Vagina (tissue), 2 donors: ENCODE data around the gene NSFL1C.

ENCODE experiments used
- CTCF ChIP-seq, 3 experiments: fragments of 450-650 bp in 2 of 3; fragments of 200-600 bp in 1 of 3; sonication (generic) in 1 of 3; IDR thresholded peaks; one replicate each; pipeline ENCODE4 v1.5.1; 2017 to 2019; ENCODE audit warnings: antibody characterized with exemption in 3 of 3, mild to moderate bottlenecking in 2 of 3, moderate library complexity in 2 of 3
- POLR2A ChIP-seq, 2 donors: fragments of 450-650 bp; IDR thresholded peaks; one replicate each; pipeline ENCODE4 v1.6.1; 2017; ENCODE audit warnings: antibody characterized with exemption in 2 of 2, mild to moderate bottlenecking in 2 of 2, moderate library complexity in 2 of 2
- POLR2AphosphoS5 ChIP-seq, 2 donors: sonication (generic); formaldehyde crosslinking; IDR thresholded peaks; one replicate each; pipeline ENCODE4 v1.9.0; 2017; ENCODE audit warnings: antibody characterized with exemption in 2 of 2, mild to moderate bottlenecking in 2 of 2, low read depth in 1 of 2; ENCODE audit not compliant: insufficient read depth in 1 of 2

GRCh38 chr20:1417790-1418189, 48.9 kb downstream of the NSFL1C start:
- no peak for TF ChIP-seq CTCF (IDR thresholded peaks at IDR 0.05)
- TF ChIP-seq POLR2A (IDR thresholded peaks at IDR 0.05), result no peak
- no peak for TF ChIP-seq POLR2AphosphoS5 (IDR thresholded peaks at IDR 0.05; ENCODE audit: insufficient read depth in 1 of 2, low read depth in 1 of 2)
